Measurements from ENCODE around the gene KRTAP9-7.

KRTAP9-7 gene

GRCh38 chr17:41322094-41322902 is 46.8 kb downstream of the KRTAP9-7 start:
- peak; percentile 79 for DNase-seq (ENCODE audit: low read depth)

- DNase-seq (ENCODE audit: low read depth): no peak
Measured at GRCh38 chr17:41322903-41323895, 47.7 kb downstream of the KRTAP9-7 start.

GRCh38 chr17:41324180-41325075 is 48.9 kb downstream of the KRTAP9-7 start:
- peak; percentile 35 for DNase-seq (ENCODE audit: low read depth)

GRCh38 chr17:41325126-41325525 is 49.6 kb downstream of the KRTAP9-7 start:
- no peak for DNase-seq (ENCODE audit: low read depth)

GRCh38 chr17:41325611-41326010 is 50.1 kb downstream of the KRTAP9-7 start:
- DNase-seq (ENCODE audit: low read depth): no peak

All from ELR (cell line).